Bone marrow (tissue), 2 donors: ENCODE measurements around the gene C6orf89.

Experiments used
- DNase-seq, 2 donors: peaks; one replicate each; lab custom pipeline; 2025; lab: John Stamatoyannopoulos, UW

C6orf89 gene

DNA sequence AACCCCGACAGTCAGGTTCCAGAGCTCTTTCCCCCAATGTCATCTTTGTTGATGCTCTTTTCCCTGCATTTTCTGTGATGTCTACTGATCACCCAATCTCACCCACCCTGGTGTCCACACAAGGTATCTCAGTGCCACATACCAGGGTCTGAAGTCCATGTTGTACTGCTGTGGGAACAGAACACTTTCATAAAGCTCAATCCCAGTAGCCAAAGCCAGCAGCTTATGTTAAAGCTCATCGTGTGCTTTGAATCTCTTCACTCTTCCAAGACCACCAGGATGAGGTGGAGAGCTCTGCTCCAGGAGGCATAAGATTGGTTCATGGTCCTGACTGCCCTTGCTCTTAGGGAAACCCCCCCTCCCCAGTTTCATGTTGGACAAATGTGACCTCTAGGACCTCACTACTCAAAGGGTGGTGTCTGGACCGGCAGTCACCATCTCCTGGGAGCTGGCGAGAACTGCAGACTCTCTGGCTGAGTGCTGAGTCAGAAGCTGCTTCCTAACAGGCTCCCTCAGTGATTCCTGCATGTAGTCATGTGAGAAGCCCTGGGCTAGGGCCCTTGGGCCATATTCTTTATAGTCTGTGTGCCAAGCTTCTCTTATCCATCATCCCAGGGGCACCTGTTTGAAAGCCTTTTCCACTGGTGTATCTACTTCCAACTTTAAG lies 33.1 kb upstream of the C6orf89 start:
- DNase-seq: no peak

DNA sequence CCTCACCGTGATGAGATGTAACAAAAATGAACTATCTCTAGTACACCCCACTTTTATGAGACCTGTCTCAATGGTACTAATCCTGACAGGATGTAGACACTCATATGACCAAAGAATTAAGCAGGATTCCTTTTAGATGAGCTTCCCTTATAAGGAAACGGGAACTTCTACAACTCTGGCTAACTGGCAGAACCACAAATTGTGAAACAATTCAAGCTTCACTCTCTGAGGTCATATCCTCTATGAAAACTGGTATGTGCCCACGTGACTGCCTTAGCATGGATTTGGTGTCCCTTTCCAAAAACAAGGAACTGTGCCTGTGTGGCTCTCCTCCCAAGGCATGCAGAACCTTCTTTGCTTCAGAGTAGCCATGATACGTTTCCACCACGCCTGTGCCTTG lies 32.4 kb upstream of the C6orf89 start:
- no peak for DNase-seq

DNA sequence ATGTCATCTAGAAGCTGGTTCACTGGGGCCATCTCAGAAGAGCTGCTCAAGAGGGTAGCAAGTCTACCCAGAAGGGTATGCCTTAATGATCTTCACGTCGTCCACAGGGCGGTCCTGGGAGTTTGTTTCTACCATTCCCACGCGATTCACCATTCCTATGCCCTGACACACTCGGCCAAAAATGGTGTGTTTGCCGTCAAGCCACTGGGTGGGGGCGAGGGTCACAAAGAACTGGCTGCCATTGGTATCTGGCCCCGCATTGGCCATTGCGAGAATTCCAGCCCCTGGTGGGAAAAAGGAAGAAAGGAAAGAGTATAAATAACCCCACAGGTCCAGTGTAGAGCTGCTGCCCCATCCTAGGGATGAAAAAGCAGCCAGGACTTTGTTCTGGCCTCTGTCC lies 30.0 kb upstream of the C6orf89 start:
- no peak for DNase-seq

DNA sequence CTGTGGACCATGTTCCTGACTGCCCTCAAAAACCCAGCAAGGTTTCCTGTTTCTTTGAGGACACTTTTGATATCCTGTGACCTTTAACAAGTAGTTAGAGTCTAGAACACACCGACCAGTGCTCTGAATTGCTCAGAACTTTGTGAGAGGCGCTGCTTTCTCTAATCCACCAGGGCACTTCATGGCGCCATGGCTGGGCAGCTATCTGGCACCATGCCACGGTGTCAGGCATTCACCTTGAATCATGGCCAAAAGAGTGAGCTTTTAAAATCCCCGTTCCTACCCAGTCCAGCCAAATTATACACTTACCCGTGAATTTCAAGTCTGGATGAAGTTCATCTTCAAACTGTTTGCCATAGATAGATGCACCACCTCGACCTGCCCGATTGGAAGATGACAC lies 29.5 kb upstream of the C6orf89 start:
- DNase-seq: no peak

DNA sequence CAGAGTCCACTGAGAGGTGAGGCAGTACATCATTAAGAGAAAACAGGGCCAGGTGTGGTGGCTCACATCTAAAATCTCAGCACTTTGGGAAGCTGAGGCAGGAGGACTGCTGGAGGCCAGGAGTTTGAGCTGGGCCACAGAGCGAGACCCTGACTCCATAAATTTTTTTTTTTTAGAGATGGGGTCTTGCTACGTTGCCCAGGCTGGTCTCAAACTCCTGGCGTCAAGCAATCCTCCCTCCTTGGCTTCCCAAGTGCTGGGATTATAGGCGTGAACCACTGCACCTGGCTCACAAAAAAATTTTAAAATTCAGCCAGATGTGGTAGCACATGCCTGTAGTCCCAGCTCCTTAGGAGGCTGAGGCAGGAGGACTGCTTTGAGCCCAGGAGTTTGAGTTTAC lies 28.4 kb upstream of the C6orf89 start:
- no peak for DNase-seq

DNA sequence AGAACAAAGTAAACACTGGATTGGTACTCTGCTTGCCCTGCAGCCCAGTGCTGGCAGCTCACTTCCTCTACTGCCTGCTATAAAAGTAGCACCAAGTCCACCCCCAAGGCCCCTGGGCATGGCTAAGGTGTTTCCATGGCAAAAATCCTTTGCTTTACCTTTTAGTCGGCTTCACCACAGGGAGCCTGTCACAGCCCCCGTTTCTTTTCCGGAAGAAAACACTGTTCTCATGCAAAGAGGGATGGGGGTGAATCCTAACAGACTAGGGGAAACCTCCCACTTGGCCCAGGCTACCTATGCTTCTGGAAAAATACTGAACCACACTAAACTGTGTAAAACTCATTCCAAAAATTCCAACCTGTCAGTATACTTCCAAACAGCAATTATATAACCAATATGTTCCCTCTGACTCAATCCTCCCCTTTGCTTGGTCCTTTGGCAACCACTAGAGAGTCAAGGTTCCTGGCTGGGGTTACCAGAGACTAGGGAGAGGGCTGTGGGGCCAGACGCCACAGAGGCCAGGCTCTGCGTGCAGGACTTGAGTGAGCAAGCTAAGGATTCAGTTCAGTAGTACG lies 27.3 kb upstream of the C6orf89 start:
- no peak for DNase-seq

DNA sequence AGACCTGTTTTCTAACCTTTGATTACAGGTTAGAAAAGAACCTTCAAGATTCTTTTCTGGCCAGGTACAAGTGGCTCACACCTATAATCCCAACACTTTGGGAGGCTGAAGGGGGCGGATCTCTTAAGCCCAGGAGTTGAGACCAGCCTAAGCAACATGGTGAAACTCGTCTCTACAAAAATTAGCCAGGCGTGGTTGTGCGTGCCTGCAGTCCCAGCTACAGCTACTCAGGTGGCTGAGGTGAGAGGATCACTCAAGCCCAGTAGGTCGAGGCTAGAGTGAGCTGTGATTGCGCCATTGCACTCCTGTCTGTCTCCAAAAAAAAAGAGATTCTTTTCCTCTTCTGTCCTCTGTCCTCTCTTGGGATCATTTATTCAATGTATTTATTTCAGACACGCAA lies 25.6 kb upstream of the C6orf89 start:
- no peak for DNase-seq

DNA sequence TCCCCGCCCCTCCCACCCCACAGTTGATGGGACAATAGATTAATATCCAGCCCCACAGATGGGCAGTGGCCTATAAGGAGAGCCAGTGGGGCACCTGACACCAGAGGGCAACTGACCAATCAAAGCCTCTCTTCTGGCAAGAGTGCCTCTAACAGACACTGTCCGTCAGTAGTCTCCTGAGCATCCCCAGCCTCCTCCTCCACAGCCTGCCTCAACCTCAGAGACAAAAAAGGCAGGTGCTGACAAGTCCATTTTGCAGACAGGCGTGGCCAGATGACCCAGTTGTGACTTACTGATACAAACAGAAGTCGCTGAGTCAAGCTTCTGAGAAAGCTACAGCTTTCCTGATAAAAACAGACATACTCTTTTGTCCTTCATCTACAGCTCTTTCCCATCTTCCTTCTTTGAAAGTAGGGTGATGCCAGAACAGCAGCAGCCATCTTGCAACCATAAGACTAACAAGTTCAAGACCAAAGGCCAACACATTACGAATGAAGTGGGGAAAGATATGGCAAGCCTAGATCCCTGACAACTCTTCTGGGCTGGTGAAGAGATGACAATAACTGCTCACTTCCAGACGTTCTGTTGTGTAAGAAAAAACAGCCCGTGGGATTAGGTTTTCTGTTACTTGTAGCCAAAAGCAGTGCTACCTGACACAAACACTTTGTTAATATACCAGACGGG lies 23.4 kb upstream of the C6orf89 start:
- no peak for DNase-seq

DNA sequence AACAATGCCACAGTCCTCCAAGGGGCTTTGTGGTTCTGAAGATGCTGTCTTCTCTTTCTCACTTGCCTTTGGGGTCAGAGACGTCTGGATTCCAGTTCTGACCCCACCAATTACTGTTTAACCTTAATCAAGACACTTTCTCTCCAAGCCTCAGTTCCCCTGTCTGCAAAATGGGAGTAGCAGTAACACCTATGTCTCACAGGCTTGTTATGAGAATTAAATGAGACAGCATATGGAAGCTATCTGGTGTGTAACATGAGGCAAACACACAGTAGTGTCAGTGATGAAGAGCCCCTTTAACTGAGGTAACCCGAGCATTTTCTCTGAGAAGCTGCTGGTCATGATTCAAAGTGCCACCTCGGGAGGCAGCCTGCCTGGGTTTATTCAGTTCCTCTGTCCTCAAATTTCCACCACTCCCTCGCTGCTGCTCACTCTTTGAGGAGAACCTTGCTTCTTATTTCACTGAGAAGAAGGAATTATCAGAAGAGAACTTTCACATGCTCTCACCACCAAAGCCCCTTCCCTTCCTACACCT lies 22.8 kb upstream of the C6orf89 start:
- no peak for DNase-seq

DNA sequence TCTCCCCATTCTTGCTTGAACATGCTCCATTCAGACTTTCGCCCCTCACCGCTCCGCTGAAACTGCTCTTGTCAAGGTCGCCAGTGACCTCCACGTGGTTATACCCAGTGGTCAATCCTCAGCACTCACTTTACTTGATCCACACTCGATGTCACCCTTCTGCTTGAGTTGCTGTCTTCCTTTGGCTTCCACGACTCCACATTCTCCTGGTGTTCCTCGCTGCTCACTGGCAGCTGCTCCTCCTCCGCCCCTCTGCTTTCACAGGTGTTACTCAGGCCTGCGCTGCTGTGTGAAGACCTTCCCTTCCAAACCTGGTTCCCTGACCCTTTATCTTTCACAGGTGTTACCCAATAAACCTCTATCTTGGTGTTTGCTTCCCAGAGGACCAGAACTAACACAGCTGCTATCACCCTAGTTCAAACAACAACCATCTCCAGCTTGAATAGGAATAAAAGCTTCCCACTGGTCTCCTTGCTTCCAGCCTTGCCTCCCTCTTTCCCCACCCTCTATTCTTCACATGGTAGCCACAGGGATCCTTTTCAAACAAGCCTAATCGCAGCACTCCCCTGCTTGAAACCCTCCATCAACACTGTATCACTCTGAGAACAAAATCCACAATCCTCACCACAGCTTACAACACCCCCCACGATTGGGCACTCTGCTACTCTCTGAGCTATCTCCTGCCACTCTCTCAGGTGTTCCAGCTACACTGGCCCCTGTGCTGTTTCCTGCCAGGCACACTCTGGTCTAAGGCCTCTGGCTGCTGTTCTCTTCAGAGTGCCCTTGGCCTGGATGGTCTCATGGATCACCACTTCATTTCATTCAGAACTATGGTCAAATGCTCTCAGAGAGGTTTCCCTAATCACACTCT lies 21.8 kb upstream of the C6orf89 start:
- DNase-seq: no peak

DNA sequence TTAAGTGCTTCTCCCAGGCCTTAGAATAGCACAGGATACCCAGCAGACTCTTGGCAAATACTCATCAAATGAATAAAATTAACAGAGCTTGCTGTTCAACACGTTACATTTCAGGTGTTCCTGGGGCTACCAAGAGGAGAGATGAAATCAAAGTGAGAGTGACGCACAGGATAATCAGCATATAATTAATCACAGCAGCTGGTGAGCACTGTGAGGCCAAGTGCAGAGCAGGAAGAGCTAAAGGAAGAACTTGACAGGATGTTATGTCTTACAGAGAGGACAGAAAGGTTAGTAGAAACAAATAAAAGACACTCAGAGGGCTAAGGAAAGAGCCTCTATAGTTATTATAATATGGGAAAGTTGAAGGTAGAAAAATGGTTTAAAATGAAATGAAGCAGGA lies 19.9 kb upstream of the C6orf89 start:
- no peak for DNase-seq

DNA sequence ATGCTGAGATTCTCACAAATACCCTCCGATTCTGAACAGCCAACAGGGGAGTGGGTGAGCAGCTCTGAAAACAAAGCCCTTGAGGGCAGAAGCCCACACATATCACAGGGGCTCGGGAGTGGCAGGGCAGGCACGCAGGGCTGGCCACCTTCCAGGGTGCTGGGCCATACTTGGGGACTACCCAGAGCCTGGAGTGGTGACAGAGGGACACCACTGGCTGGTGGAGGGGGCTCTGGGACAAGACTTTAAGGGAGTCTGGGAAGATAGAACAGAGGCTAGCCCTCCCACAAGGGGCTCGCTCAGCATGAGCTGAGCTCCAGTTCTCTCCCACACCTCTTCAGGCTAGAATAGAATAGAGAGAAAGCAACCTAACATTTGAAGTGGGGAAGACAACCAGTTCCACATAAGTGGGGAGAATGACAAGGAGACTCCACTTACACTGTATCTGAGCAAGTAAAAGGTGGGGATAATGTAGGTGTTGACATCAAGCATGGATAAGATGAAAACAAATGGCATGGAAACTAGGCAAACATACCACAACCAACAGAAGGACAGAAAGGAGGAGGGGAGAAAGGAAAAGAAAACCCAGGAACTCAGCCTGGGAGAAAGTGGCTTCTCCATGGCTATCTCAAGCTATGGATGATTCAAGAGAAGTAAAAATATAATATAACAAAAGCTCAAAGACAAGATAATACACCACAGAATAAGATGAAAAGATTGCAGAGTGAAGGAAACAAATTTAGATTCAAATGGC lies 18.1 kb upstream of the C6orf89 start:
- no peak for DNase-seq

DNA sequence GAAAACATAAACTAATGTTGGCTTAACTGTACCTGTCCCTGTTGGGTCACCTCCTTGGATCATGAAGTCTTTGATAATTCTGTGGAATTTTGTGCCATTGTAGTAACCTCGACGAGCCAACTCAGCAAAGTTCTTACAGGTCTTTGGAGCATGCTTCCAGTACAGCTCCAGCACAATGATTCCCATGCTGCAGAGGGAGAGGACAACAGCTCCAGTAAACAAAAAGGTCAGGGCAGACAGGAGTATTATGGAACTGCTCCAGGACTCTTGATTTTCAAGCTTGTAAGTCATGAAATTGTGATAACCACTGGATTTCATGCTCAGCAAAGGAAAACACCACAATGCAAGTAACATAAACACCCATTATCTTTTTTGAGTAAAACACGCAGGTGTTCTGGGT lies 14.1 kb upstream of the C6orf89 start:
- DNase-seq: no peak

DNA sequence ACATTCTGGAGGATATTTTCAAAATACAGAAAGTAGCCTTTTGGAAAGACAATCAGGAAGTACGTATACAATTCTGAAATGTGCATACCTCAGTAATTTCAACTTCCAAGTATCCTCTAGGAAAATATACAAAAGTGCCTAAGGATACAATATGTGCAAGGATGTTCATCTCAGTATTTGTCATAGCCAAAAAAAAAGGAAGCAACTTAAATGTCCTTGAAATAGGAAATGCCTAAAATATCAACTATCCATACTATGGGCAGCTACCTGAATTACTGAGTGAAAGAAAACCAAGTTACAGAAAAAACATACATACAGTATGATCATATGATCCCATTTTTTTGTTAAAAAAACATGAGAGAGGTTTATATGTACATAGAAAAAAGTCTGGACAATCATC lies 12.6 kb upstream of the C6orf89 start:
- DNase-seq: no peak

DNA sequence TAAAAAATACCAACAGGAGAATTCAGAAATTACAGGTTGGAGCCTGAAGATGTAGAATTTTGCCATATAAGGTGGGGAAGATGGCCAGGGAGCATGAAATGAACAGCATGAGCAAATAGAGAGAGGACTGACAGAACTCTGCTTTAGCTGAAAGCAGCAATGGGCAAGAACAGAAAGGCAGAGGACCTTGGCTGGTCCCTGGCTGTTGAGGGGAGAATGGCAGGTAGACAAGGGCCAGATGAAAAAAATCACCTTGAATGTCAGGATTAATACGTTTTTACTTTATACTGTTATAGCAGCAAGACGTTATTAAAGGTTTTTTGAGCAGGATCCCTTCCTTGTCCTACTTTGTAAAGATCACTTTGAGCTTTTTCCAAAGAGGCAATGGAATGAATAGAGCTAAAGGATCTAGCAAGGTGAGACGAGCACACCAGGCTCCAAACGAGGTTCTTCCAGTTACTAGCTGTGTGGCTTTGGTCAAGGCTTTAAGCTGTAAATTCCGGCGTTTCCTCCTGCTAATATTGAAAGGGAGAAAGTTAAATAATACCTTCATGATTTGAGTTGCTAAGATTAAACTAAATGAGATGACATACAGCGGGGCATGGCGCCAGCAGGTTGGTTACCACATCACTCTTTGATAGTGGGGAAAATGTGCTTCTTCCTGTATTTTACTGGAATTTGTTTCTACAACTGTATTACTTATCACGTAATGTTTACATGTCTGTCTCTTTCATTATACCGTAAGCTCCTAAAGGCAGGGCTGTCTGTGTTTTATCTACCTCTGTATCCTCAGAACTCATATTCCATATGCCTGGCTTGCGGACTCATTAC lies 11.9 kb upstream of the C6orf89 start:
- DNase-seq: no peak

DNA sequence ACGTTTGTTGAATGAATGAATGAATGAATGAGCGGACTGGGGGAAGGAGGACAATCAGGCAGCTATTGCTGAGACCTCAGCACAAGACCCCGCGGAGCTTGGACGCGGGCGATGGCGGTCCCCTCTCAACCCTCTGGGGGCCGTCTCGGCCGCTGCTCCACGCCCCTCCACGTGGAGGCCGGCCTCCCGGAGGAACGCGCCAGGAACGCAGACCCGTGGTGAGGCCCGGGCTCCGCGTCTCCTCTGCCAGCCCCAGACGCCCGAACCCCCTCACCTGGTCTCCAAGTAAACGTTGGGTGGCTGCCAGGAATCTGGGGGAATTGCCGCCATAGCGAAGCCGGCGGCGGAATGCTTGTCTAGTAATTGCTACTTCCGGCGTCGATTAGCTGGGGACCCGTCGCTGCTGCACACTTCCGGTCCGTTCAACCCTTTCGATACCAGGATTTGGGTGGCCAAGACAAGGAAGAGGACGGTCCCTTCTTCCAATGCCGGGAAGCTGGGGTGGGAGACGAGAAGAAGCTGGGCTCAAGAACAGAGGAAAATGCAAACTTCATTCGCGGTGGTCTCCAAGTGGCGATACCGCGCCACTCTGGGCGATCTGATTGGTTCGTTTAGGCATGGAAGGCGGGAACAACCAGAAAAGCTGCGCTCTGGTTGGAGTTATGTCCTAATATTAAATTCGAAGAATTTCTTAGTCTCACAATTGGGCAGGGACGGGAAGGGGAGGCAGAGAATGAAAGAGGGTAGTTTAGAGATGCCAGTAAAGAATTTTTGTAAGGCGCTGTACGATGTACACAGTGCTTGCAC lies 11.1 kb upstream of the C6orf89 start, which contains the start of gene PPIL1:
Gene PPIL1, minus strand, starts transcription at position 361 of the 807 bp plus-strand sequence. Its CDS starts 31 bp downstream, at position 330.
- peak; percentile 88 to 93 for DNase-seq

DNA sequence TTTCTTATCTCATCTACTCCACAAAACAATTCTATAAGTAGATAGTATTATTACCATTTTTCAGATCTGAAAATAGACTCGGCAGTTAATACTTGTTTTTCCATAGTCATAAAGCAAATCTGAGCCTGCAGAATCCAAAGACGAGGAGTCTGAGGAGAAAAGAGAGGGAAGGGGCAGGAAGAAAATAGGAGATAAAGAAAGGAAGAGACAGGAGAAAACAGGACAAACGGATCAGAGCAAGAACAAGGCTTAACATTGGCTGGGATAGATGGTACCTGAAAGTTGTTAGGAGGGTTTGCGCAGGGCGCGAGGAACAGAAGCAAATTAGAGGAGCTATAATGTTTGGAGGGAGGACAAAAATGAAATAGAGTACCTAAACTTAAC lies 10.5 kb upstream of the C6orf89 start:
- DNase-seq: no peak

DNA sequence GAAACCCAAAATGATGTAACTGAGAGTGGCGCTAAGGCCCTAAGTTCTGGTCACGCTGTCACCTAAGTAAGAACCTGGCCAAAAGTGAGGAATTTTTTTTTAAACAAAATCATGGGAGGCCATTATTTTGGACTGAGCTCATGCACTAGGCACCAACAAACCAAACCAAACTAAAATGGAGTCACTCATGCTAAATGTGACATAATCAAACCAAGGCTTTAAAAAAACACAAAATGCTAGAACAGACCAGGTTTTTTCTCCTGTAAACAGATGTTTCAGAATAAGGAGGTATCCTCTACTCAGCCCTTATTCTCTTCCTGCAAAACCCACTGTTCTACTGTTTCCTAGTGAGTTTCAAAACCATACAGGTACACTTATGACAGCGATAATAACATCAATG lies 1.1 kb upstream of the C6orf89 start:
- DNase-seq: no peak

DNA sequence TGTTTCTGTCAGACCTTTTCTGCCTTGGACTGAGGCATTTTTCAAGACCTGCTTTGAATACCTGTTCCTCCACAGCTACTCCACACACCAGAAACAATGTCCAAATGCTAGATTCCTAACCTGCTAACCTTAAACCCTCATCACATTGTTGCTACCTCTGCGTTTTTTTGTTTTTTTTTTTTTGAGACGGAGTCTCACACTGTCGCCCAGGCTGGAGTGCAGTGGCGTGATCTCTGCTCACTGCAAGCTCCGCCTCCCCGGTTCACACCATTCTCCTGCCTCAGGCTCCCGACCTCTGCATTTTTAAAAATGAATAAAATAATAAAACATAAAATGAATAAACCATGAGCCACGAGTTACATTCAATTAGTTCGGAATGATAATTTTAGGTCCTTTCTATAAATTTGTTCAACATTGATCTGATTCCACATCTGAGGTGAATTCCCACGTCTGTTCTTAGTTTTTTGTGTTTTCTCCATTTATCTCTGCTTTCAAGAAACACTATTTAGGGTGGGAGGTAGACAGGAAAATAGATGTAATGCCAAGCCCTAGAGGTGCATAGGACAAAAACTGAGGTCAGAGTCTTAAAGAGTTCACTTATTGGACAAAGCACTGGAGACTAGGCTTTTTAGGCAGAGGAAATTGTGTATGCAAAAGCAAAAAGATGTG lies 1.3 kb downstream of the C6orf89 start:
- no peak for DNase-seq
